GM12878 (cell line): Measurements from ENCODE around the gene CNDP1. TPM values are rescaled to one million over a fixed set of nuclear protein-coding genes. Genes with fewer than 3 reads are reported as not detected.

Experiments
- BACH1 ChIP-seq: fragments of 450-650 bp; IDR thresholded peaks from 2 replicates; pipeline ENCODE4 v1.6.1; 2017; ENCODE audit warnings: mild to moderate bottlenecking, borderline replicate concordance
- BCL3 ChIP-seq: IDR thresholded peaks from 2 replicates; pipeline ENCODE4 v1.6.1; 2011; ENCODE audit warnings: borderline replicate concordance, low read depth, mild to moderate bottlenecking, moderate library complexity, low read length; ENCODE audit not compliant: insufficient read depth, poor library complexity, severe bottlenecking
- CREB1 ChIP-seq: IDR thresholded peaks from 2 replicates; pipeline ENCODE4 v1.6.1; 2012; ENCODE audit warnings: low read depth, mild to moderate bottlenecking, inconsistent platforms
- CUX1 ChIP-seq: IDR thresholded peaks from 2 replicates; pipeline ENCODE4 v1.6.1; 2012; ENCODE audit warnings: improper control_type of control experiment, low read depth, low read length; ENCODE audit not compliant: insufficient replicate concordance
- DPF2 ChIP-seq: fragments of 450-650 bp; IDR thresholded peaks from 2 replicates; pipeline ENCODE4 v1.6.1; 2017; ENCODE audit warnings: mild to moderate bottlenecking
- EED ChIP-seq: sonication (generic); IDR thresholded peaks from 2 replicates; pipeline ENCODE4 v1.6.1; 2016; ENCODE audit warnings: antibody characterized with exemption, low read depth
- FOS ChIP-seq: IDR thresholded peaks from 3 replicates; pipeline ENCODE4 v1.6.1; 2011; ENCODE audit warnings: borderline replicate concordance; ENCODE audit not compliant: insufficient read length; ENCODE audit errors: extremely low read depth
- IKZF1 ChIP-seq: fragments of 450-650 bp; conservative IDR thresholded peaks from 2 replicates; pipeline ENCODE4 v1.6.1; 2017; ENCODE audit warnings: antibody characterized with exemption, mild to moderate bottlenecking
- JUND ChIP-seq: IDR thresholded peaks from 2 replicates; pipeline ENCODE4 v1.6.1; 2012; ENCODE audit warnings: low read depth, mild to moderate bottlenecking, low read length, improper control_type of control experiment, moderate library complexity
- MLLT1 ChIP-seq: fragments of 450-650 bp; IDR thresholded peaks from 2 replicates; pipeline ENCODE4 v1.6.1; 2016; ENCODE audit warnings: mild to moderate bottlenecking
- MTA3 ChIP-seq: IDR thresholded peaks from 2 replicates; pipeline ENCODE4 v1.6.1; 2012; ENCODE audit warnings: low read length, inconsistent platforms, borderline replicate concordance
- NFIC ChIP-seq: IDR thresholded peaks from 2 replicates; pipeline ENCODE4 v1.6.1; 2012; ENCODE audit warnings: low read depth, mild to moderate bottlenecking, inconsistent platforms, low read length, moderate library complexity
- POLR2AphosphoS2 ChIP-seq: IDR thresholded peaks from 2 replicates; pipeline ENCODE4 v1.6.1; 2011; ENCODE audit warnings: low read depth, mild to moderate bottlenecking, low read length, improper control_type of control experiment, moderate library complexity
- SIN3A ChIP-seq: IDR thresholded peaks from 2 replicates; pipeline ENCODE4 v1.6.1; 2012; ENCODE audit warnings: low read depth, low read length, improper control_type of control experiment
- SPI1 ChIP-seq: IDR thresholded peaks from 2 replicates; pipeline ENCODE4 v1.6.1; 2011; ENCODE audit warnings: low read depth, mild to moderate bottlenecking, low read length, moderate library complexity, borderline replicate concordance; ENCODE audit not compliant: insufficient read depth
- SREBF1 ChIP-seq: IDR thresholded peaks from 2 replicates; pipeline ENCODE4 v1.6.1; 2012; ENCODE audit warnings: mild to moderate bottlenecking, low read length
- SUPT20H ChIP-seq: IDR thresholded peaks from 2 replicates; pipeline ENCODE4 v1.6.1; 2011; ENCODE audit warnings: low read depth, mild to moderate bottlenecking, low read length, moderate library complexity, borderline replicate concordance; ENCODE audit not compliant: control insufficient read depth
- TAF1 ChIP-seq: IDR thresholded peaks from 2 replicates; pipeline ENCODE4 v1.6.1; 2011; ENCODE audit warnings: mild to moderate bottlenecking, low read depth, low read length, borderline replicate concordance
- TCF3 ChIP-seq: IDR thresholded peaks from 2 replicates; pipeline ENCODE4 v1.6.1; 2012; ENCODE audit warnings: low read depth, mild to moderate bottlenecking, low read length, borderline replicate concordance; ENCODE audit not compliant: insufficient read depth
- YBX1 ChIP-seq: fragments of 450-650 bp; IDR thresholded peaks from 2 replicates; pipeline ENCODE4 v1.6.1; 2016; ENCODE audit warnings: antibody characterized with exemption
- ZBED1 ChIP-seq: IDR thresholded peaks from 2 replicates; pipeline ENCODE4 v1.6.1; 2016; ENCODE audit warnings: borderline replicate concordance
- ZNF207 ChIP-seq: fragments of 450-650 bp; IDR thresholded peaks from 2 replicates; pipeline ENCODE4 v1.6.1; 2014; ENCODE audit warnings: antibody characterized with exemption, mild to moderate bottlenecking, borderline replicate concordance
- polyA plus RNA-seq, 11 experiments: library from polyadenylated mRNA; depleted of rRNA in 4 of 11; unstranded in 6 of 11; stranded (reverse) in 5 of 11; fragments of >200 nt; fragmentation: Nextera tagmentation in 4 of 11; fragmentation: Illumina TruSeq in 1 of 11; extraction: Ambion mirVana in 4 of 11; extraction: Trizol in 1 of 11; gene quantifications; 1 replicate in 1 of 11; 2 replicates in 10 of 11; pipeline versions ENCODE4 v1.2.1 to v1.2.3, GENCODE V29; 2011 to 2016; ENCODE audit warnings: inconsistent platforms in 2 of 11, missing spikeins in 2 of 11, low read depth in 1 of 11
- total RNA-seq, 4 experiments: library from RNA; depleted of rRNA in 3 of 4; stranded (reverse); fragments of >200 nt in 3 of 4; fragmentation: Illumina TruSeq in 1 of 4; extraction: Trizol in 1 of 4; gene quantifications; 2 replicates each; pipeline versions ENCODE4 v1.2.1 to v1.2.3, GENCODE V29; 2013 to 2021

CNDP1 gene
- total and polyA plus RNA-seq, 10 of the 15 experiments (the other 5 are each of a cell fraction or from before 2014, with no cell fraction given) = 0.04 to 0.05 TPM; not detected in 8

- TF ChIP-seq TCF3 (peak; percentile 54; the same call in 1 of the 2 replicates), NFIC (no peak), YBX1 (no peak), IKZF1 (peak; percentile 72), ZBED1 (no peak), SUPT20H (no peak), BACH1 (no peak), FOS (no peak), CREB1 (peak; percentile 95), MLLT1 (no peak), SREBF1 (no peak), POLR2AphosphoS2 (0 out of 2 replicates have a peak, but pooled peaks have one; percentile 42), TAF1 (0 out of 2 replicates have a peak, but pooled peaks have one; percentile 13), ZNF207 (no peak; the same call in 1 of the 2 replicates), JUND (peak; percentile 95), MTA3 (no peak), CUX1 (no peak), SIN3A (peak; percentile 60), DPF2 (peak; percentile 88), SPI1 (peak; percentile 57; the same call in 1 of the 2 replicates), BCL3 (no peak), EED (peak; percentile 74)
These were observed 38.5 kb upstream of the CNDP1 start, which contains the start of gene CNDP2 (continued) for GRCh38 chr18:74495581-74496507.
